AG04449 (cell line): ENCODE measurements around the gene ZNF263.

Experiments used
- CTCF ChIA-PET: fragments of 350-600 bp; formaldehyde crosslinking; extraction: SDS; loops from one replicate; lab custom pipeline; 2021; ENCODE audit warnings: antibody characterized with exemption; lab: Yijun Ruan, JAX
- POLR2A ChIA-PET: fragments of 400-600, 350-600 bp; formaldehyde crosslinking; extraction: SDS; loops from one replicate; lab custom pipeline; 2020; ENCODE audit warnings: antibody characterized with exemption, inconsistent platforms; lab: Yijun Ruan, JAX
- DNase-seq: peaks from one replicate; pipeline ENCODE4 v3.0.0-alpha.2; 2010; ENCODE audit warnings: low read depth, low spot score
- H3K4me3 ChIP-seq: 2 replicates; pipeline ENCODE4 v1.5.1; 2011; ENCODE audit warnings: low read depth, mild to moderate bottlenecking, control low read depth, low read length
- CTCF ChIP-seq: IDR thresholded peaks from one replicate; pipeline ENCODE4 v1.5.1; 2011; ENCODE audit warnings: mild to moderate bottlenecking, moderate library complexity, low read length, control low read depth, inconsistent platforms; ENCODE audit not compliant: insufficient read depth; ENCODE audit errors: missing control alignments

ZNF263 gene

GRCh38 chr16:3282730-3283542 is at the start of gene ZNF263:
TSS of gene ZNF263 (plus strand) at chr16:3283491. CDS start at chr16:3283819, 328 bp downstream.
- peak; percentile 94 for DNase-seq
- H3K4me3 ChIP-seq, result peak within 1 kb of the TSS; percentile 92
- TF ChIP-seq CTCF, result no peak
- ChIA-PET POLR2A (interaction anchor here (0.7 to 1.9 kb wide), 11 partner anchors 8 to 305 kb away, joined by 3 to 11 read pairs (median 4); partner anchors contain the start of genes TIGD7, ZNF174, ZNF75A and ZSCAN32), CTCF (interaction anchor here (1.1 to 3.0 kb wide), 2 partner anchors 13 to 16 kb away, joined by 4 to 24 read pairs; no protein-coding TSS in a partner anchor)

DNA sequence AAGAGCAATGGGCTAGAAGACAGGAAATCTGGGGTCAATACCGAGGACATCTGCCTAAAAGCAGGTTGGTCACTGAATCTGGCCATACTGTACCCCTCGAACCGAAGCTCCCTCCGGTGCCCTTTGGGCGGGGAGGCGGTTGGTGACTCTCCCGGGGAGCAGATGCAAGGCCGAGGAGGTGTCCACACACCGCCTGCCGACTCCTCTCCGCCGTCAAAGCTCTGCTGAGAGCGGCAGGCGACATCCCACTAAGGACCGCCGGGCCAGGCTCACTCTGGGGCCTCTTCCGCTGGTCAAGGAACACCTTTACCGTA is 48.8 kb upstream of the ZNF263 start:
- ChIA-PET CTCF (interaction anchor here (0.7 to 1.7 kb wide), 4 partner anchors 32 to 205 kb away, joined by 3 to 4 read pairs (median 4); no protein-coding TSS in a partner anchor), POLR2A (no interaction called here)
- TF ChIP-seq CTCF, result no peak
- H3K4me3 ChIP-seq, result peak overlapping the region; percentile 100
- DNase-seq, result no peak

GRCh38 chr16:3234857-3235561 is 48.3 kb upstream of the ZNF263 start, which contains the start of gene ZNF200:
TSS of gene ZNF200 (minus strand) at chr16:3235158. CDS start at chr16:3233755, 1,403 bp downstream.
- POLR2A ChIA-PET, result interaction anchor here (0.6 kb wide), 1 partner anchor 53 kb away, joined by 3 read pairs; no protein-coding TSS in a partner anchor
- no peak for TF ChIP-seq CTCF
- CTCF ChIA-PET, result interaction anchor here (0.7 to 1.7 kb wide), 4 partner anchors 31 to 206 kb away, joined by 3 to 4 read pairs (median 4); no protein-coding TSS in a partner anchor
- DNase-seq, result peak; percentile 47
- H3K4me3 ChIP-seq, result peak within 1 kb of the TSS; percentile 100

- H3K4me3 ChIP-seq, result no peak overlapping the region
- no peak for TF ChIP-seq CTCF
- CTCF ChIA-PET, result interaction anchor here (1.4 kb wide), 1 partner anchor 70 kb away, joined by 3 read pairs; no protein-coding TSS in a partner anchor
- DNase-seq, result no peak
- POLR2A ChIA-PET, result interaction anchor here (0.6 kb wide), 1 partner anchor 54 kb away, joined by 3 read pairs; no protein-coding TSS in a partner anchor
These were observed 47.2 kb upstream of the ZNF263 start for GRCh38 chr16:3235856-3236669.

DNA sequence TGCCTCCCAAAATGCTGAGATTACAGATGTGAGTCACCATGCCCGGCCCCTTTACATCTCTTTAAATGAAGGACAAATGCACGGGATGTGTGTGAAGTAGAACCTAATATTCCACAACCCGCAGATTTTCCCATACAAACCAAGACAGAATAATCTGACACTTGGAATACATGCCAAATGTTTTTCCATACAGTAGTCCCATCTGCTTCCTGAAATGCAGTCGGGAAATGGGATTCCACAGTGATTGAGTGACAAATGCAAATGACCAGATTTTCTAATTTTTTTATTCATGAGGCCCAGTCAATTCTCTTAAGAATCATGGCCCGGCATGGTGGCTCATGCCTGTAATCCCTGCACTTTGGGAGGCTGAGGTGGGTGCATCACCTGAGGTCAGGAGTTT is 41.5 kb upstream of the ZNF263 start:
- no peak overlapping the region for H3K4me3 ChIP-seq
- ChIA-PET CTCF (no interaction called here), POLR2A (no interaction called here)
- no peak for TF ChIP-seq CTCF
- no peak for DNase-seq
